GM23338 (cell line): Measurements from ENCODE around the gene CEP135. TPM values are rescaled to one million over a fixed set of nuclear protein-coding genes. Genes with fewer than 3 reads are reported as not detected.

Source experiments
- ATAC-seq: fragments of 200-7000 bp; cut with Tn5 transposase; 3 replicates; pipeline ENCODE4 v1.9.1; 2020
- DNase-seq: peaks from one replicate; pipeline ENCODE4 v3.0.0-alpha.2; 2015; ENCODE audit warnings: low spot score
- H2AFZ ChIP-seq: fragments of 200-600 bp; sonication (generic); 2 replicates; pipeline ENCODE4 v1.8.0; 2016; ENCODE audit warnings: antibody characterized with exemption, mild to moderate bottlenecking, moderate library complexity
- H3F3A ChIP-seq: fragments of 200-600 bp; sonication (generic); replicated peaks from 2 replicates; pipeline ENCODE4 v1.8.0; 2017; ENCODE audit warnings: antibody characterized with exemption, mixed run types, low read depth
- H3K27ac ChIP-seq: fragments of 200-600 bp; sonication (generic); 2 replicates; pipeline ENCODE4 v1.6.1; 2016; ENCODE audit warnings: low read depth
- H3K27me3 ChIP-seq: fragments of 200-600 bp; sonication (generic); 2 replicates; pipeline ENCODE4 v1.8.0; 2016; ENCODE audit warnings: mild to moderate bottlenecking, mixed run types, moderate library complexity; ENCODE audit not compliant: insufficient read depth
- H3K36me3 ChIP-seq: fragments of 200-600 bp; sonication (generic); 2 replicates; pipeline ENCODE4 v1.8.0; 2016; ENCODE audit warnings: mild to moderate bottlenecking; ENCODE audit not compliant: insufficient read depth
- H3K4me1 ChIP-seq: fragments of 200-600 bp; sonication (generic); 2 replicates; pipeline ENCODE4 v1.8.0; 2016; ENCODE audit warnings: mild to moderate bottlenecking, moderate library complexity; ENCODE audit not compliant: insufficient read depth
- H3K4me2 ChIP-seq: fragments of 200-600 bp; sonication (generic); 2 replicates; pipeline ENCODE4 v1.7.1; 2017; ENCODE audit warnings: mixed run types
- H3K4me3 ChIP-seq: fragments of 200-600 bp; sonication (generic); 2 replicates; pipeline ENCODE4 v1.6.1; 2016; ENCODE audit warnings: mixed run types
- H3K79me2 ChIP-seq: fragments of 200-600 bp; sonication (generic); replicated peaks from 2 replicates; pipeline ENCODE4 v1.8.0; 2017; ENCODE audit warnings: mild to moderate bottlenecking; ENCODE audit not compliant: insufficient read depth
- H3K9me2 ChIP-seq: fragments of 200-600 bp; sonication (generic); 2 replicates; pipeline ENCODE4 v1.8.0; 2017; ENCODE audit not compliant: insufficient read depth
- H4K20me1 ChIP-seq: fragments of 200-600 bp; sonication (generic); replicated peaks from 2 replicates; pipeline ENCODE4 v1.8.0; 2017; ENCODE audit warnings: mild to moderate bottlenecking; ENCODE audit not compliant: insufficient read depth
- H3K27ac Mint-ChIP-seq: 2 replicates; pipeline ENCODE4 v1.8.0; 2020; ENCODE audit warnings: inconsistent platforms, mild to moderate bottlenecking, moderate library complexity, mixed read lengths
- H3K27me3 Mint-ChIP-seq: 3 replicates; pipeline ENCODE4 v1.8.0; 2022; ENCODE audit warnings: low read depth, mild to moderate bottlenecking, moderate library complexity, mixed read lengths, inconsistent platforms; ENCODE audit not compliant: insufficient read depth, poor library complexity
- H3K36me3 Mint-ChIP-seq: 3 replicates; pipeline ENCODE4 v1.8.0; 2021; ENCODE audit warnings: low read depth, mild to moderate bottlenecking, inconsistent platforms, moderate library complexity, mixed read lengths
- H3K4me1 Mint-ChIP-seq: 3 replicates; pipeline ENCODE4 v1.8.0; 2020; ENCODE audit warnings: mild to moderate bottlenecking, inconsistent platforms, mixed read lengths
- H3K4me3 Mint-ChIP-seq: 3 replicates; pipeline ENCODE4 v1.8.0; 2021; ENCODE audit warnings: moderate library complexity, mild to moderate bottlenecking, inconsistent platforms, mixed read lengths
- H3K9me3 Mint-ChIP-seq: 3 replicates; pipeline ENCODE4 v1.8.0; 2020; ENCODE audit warnings: moderate library complexity, mild to moderate bottlenecking, inconsistent platforms, mixed read lengths
- EZH2 ChIP-seq: fragments of 200-600 bp; sonication (generic); IDR thresholded peaks from one replicate; pipeline ENCODE4 v1.8.0; 2017; ENCODE audit warnings: antibody characterized with exemption, mild to moderate bottlenecking, low read depth; ENCODE audit not compliant: unreplicated experiment
- EZH2phosphoT487 ChIP-seq: fragments of 200-600 bp; sonication (generic); IDR thresholded peaks from one replicate; pipeline ENCODE4 v1.8.1; 2018; ENCODE audit warnings: antibody characterized with exemption; ENCODE audit not compliant: unreplicated experiment
- JUNB ChIP-seq: IDR thresholded peaks from one replicate; pipeline ENCODE4 v1.6.1; 2016; ENCODE audit warnings: antibody characterized with exemption; ENCODE audit not compliant: unreplicated experiment
- NANOG ChIP-seq: IDR thresholded peaks from 2 replicates; pipeline ENCODE4 v1.6.1; 2016; ENCODE audit warnings: antibody characterized with exemption, borderline replicate concordance
- POLR2AphosphoS5 ChIP-seq: IDR thresholded peaks from 2 replicates; pipeline ENCODE4 v1.6.1; 2016; ENCODE audit warnings: antibody characterized with exemption, low read depth
- STAT1 ChIP-seq: IDR thresholded peaks from one replicate; pipeline ENCODE4 v1.6.1; 2016; ENCODE audit warnings: antibody characterized with exemption; ENCODE audit not compliant: unreplicated experiment
- ZNF114 ChIP-seq: fragments of 250-450 bp; sonication (Bioruptor Pico); IDR thresholded peaks from 2 replicates; pipeline ENCODE4 v1.5.0; 2020; ENCODE audit warnings: mild to moderate bottlenecking, moderate library complexity
- ZNF331 ChIP-seq: fragments of 250-450 bp; sonication (Bioruptor Pico); IDR thresholded peaks from 2 replicates; pipeline ENCODE4 v1.5.0; 2020; ENCODE audit warnings: low read depth, mild to moderate bottlenecking, moderate library complexity
- ZNF462 ChIP-seq: fragments of 250-450 bp; sonication (Bioruptor Pico); IDR thresholded peaks from 2 replicates; pipeline ENCODE4 v1.5.0; 2020; ENCODE audit warnings: mild to moderate bottlenecking, moderate library complexity
- polyA plus RNA-seq: library from polyadenylated mRNA; unstranded; fragments of >200 nt; fragmentation: Nextera tagmentation; extraction: Ambion mirVana; gene quantifications from 2 replicates; pipeline ENCODE4 v1.2.1, GENCODE V29; 2016
- total RNA-seq: library from RNA; depleted of rRNA; stranded (reverse); fragments of >200 nt; shearing (Covaris generic); gene quantifications from 2 replicates; pipeline ENCODE4 v1.2.3, GENCODE V29; 2014

The CEP135 gene
- total and polyA plus RNA-seq, 2 experiments from 2014 or later, result 11.8 to 15.7 TPM

DNA sequence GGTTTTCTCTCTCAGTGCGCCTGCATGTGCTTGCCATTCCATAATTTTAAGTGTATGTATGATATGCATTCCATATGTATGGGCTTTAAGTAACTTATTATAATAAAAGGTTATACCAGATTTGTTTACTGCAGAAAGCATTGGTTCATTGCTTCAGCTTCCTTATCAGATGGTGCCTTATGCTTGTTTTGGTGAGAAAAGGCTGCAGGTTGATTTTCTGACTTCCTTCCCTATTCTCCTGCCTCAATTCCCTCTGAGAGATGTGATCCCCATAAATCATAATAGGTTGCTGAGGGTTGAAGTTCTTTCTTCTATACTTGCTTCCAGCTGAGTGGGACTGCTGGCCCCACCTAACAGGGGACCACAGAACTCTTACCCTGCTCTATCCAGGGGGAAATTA, 10.3 kb upstream of the CEP135 start (continued):
- TF ChIP-seq ZNF462 (CRISPR knock-in tag) (no peak), POLR2AphosphoS5 (no peak), NANOG (no peak), ZNF114 (CRISPR knock-in tag) (no peak), STAT1 (no peak), JUNB (no peak)

GRCh38 chr4:55939421-55939820, 9.3 kb upstream of the CEP135 start:
- Histone ChIP-seq H3K4me3 (no peak overlapping the region), H3K27ac (no peak overlapping the region), H2AFZ (no peak overlapping the region), H3K27me3 (no peaks in the 10 kb centered on the region), H3K79me2 (no peaks in the 10 kb centered on the region), H3F3A (no peaks in the 10 kb centered on the region), H4K20me1 (no peaks in the 10 kb centered on the region), H3K4me2 (no peak overlapping the region), H3K36me3 (no peaks in the 10 kb centered on the region), H3K9me2 (0 out of 2 replicates have a peak, but pooled peaks cover 6% of the 10 kb centered on the region), H3K4me1 (no peaks in the 10 kb centered on the region)
- Mint-ChIP-seq H3K4me1 (peaks cover 6% of the 10 kb centered on the region; the same call in 2 of the 3 replicates), H3K9me3 (peaks cover 24% of the 10 kb centered on the region), H3K27me3 (no peaks in the 10 kb centered on the region), H3K36me3 (peaks cover 10% of the 10 kb centered on the region), H3K27ac (no peak overlapping the region), H3K4me3 (no peak overlapping the region)
- no peak for ATAC-seq
- DNase-seq, result no peak
- TF ChIP-seq NANOG (no peak), JUNB (no peak), EZH2phosphoT487 (no peak), EZH2 (no peak), POLR2AphosphoS5 (no peak), ZNF462 (CRISPR knock-in tag) (no peak), ZNF331 (CRISPR knock-in tag) (no peak)
